SK-N-SH (cell line): ENCODE results near the gene PHTF1. TPM values are rescaled to one million over a fixed set of nuclear protein-coding genes. Genes with fewer than 3 reads are reported as not detected.

Experiments used
- CTCF ChIA-PET: fragments of 300-600, 350-600 bp; formaldehyde crosslinking; extraction: SDS; loops from one replicate; lab custom pipeline; 2021; lab: Yijun Ruan, JAX
- POLR2A ChIA-PET: fragments of 350-600 bp; sonication (Branson Sonifier 250); formaldehyde crosslinking; extraction: SDS; loops from one replicate; lab custom pipeline; 2020; ENCODE audit warnings: antibody characterized with exemption, inconsistent platforms; lab: Yijun Ruan, JAX
- DNase-seq: peaks from one replicate; pipeline ENCODE4 v3.0.0; 2012
- H2AFZ ChIP-seq: fragments of 200-600 bp; sonication (generic); 2 replicates; pipeline ENCODE4 v1.8.1; 2016; ENCODE audit warnings: antibody characterized with exemption, mild to moderate bottlenecking, low read depth
- H3F3A ChIP-seq: fragments of 200-600 bp; sonication (generic); replicated peaks from 2 replicates; pipeline ENCODE3; 2016; ENCODE audit warnings: antibody characterized with exemption, mild to moderate bottlenecking; ENCODE audit not compliant: insufficient read depth
- H3K27ac ChIP-seq, 2 experiments: fragments of 200-500 bp in 1 of 2; fragments of 200-600 bp in 1 of 2; sonication (Bioruptor generic) in 1 of 2; sonication (generic), shearing (Covaris generic) in 1 of 2; 2 replicates each; pipeline versions ENCODE4 v1.5.1 to v1.6.1; 2014 to 2016; ENCODE audit warnings: low read depth in 2 of 2, inconsistent platforms in 1 of 2, low read length in 1 of 2, mild to moderate bottlenecking in 1 of 2, mixed read lengths in 1 of 2
- H3K27me3 ChIP-seq: fragments of 200-600 bp; sonication (generic), shearing (Covaris generic); 2 replicates; pipeline ENCODE4 v1.6.1; 2016; ENCODE audit warnings: mixed run types; ENCODE audit not compliant: insufficient read depth
- H3K36me3 ChIP-seq, 2 experiments: fragments of 200-500 bp in 1 of 2; fragments of 200-600 bp in 1 of 2; sonication (Bioruptor generic) in 1 of 2; sonication (generic) in 1 of 2; replicated peaks in 1 of 2; 2 replicates each; pipeline versions ENCODE3 to v1.5.1; 2014 to 2016; ENCODE audit warnings: low read length in 1 of 2, mild to moderate bottlenecking in 1 of 2; ENCODE audit not compliant: insufficient read depth in 2 of 2, control insufficient read depth in 1 of 2
- H3K4me1 ChIP-seq, 2 experiments: fragments of 200-500 bp in 1 of 2; fragments of 200-600 bp in 1 of 2; sonication (Bioruptor generic) in 1 of 2; sonication (generic), shearing (Covaris generic) in 1 of 2; 2 replicates each; pipeline versions ENCODE4 v1.5.1 to v1.6.1; 2014 to 2016; ENCODE audit warnings: low read depth in 1 of 2, low read length in 1 of 2, mixed run types in 1 of 2; ENCODE audit not compliant: insufficient read depth in 2 of 2, control insufficient read depth in 1 of 2
- H3K4me2 ChIP-seq: fragments of 200-600 bp; sonication (generic), shearing (Covaris generic); 2 replicates; pipeline ENCODE4 v1.6.1; 2017; ENCODE audit warnings: mixed run types
- H3K4me3 ChIP-seq, 2 experiments: fragments of 200-500 bp in 1 of 2; fragments of 200-600 bp in 1 of 2; sonication (Bioruptor generic) in 1 of 2; sonication (generic), shearing (Covaris generic) in 1 of 2; 2 replicates each; pipeline versions ENCODE4 v1.5.1 to v1.8.1; 2014 to 2016; ENCODE audit warnings: low read depth in 2 of 2, inconsistent platforms in 1 of 2, low read length in 1 of 2, mild to moderate bottlenecking in 1 of 2, mixed read lengths in 1 of 2, moderate library complexity in 1 of 2
- H3K79me2 ChIP-seq: fragments of 200-600 bp; sonication (generic); 2 replicates; pipeline ENCODE4 v1.8.1; 2017; ENCODE audit warnings: mild to moderate bottlenecking; ENCODE audit not compliant: insufficient read depth
- H3K9ac ChIP-seq: fragments of 200-600 bp; sonication (generic); 2 replicates; pipeline ENCODE4 v1.6.1; 2017; ENCODE audit warnings: mixed run types
- H3K9me2 ChIP-seq: fragments of 200-600 bp; sonication (generic); 2 replicates; pipeline ENCODE4 v1.6.1; 2017; ENCODE audit warnings: mixed run types
- H3K9me3 ChIP-seq: fragments of 200-600 bp; sonication (generic); 2 replicates; pipeline ENCODE4 v1.6.1; 2017; ENCODE audit warnings: mixed run types, mild to moderate bottlenecking, moderate library complexity
- H4K20me1 ChIP-seq: fragments of 200-600 bp; sonication (generic); 2 replicates; pipeline ENCODE4 v1.6.1; 2017; ENCODE audit warnings: mild to moderate bottlenecking, mixed run types; ENCODE audit not compliant: insufficient read depth
- FOSL2 ChIP-seq: IDR thresholded peaks from 2 replicates; pipeline ENCODE4 v1.4.0; 2012; ENCODE audit warnings: low read depth, mild to moderate bottlenecking, moderate library complexity, borderline replicate concordance
- GABPA ChIP-seq: IDR thresholded peaks from 2 replicates; pipeline ENCODE4 v1.4.0; 2012; ENCODE audit warnings: low read depth, mild to moderate bottlenecking
- GATA2 ChIP-seq: sonication (generic); formaldehyde crosslinking; IDR thresholded peaks from 2 replicates; pipeline ENCODE4 v1.5.0; 2020; ENCODE audit warnings: mild to moderate bottlenecking, missing genetic modification reagents
- MEF2A ChIP-seq: IDR thresholded peaks from 2 replicates; pipeline ENCODE4 v1.4.0; 2012; ENCODE audit warnings: low read depth, borderline replicate concordance
- MXI1 ChIP-seq: IDR thresholded peaks from 2 replicates; pipeline ENCODE4 v1.6.1; 2012; ENCODE audit warnings: mild to moderate bottlenecking, low read depth, low read length, improper control_type of control experiment
- NRF1 ChIP-seq: IDR thresholded peaks from 2 replicates; pipeline ENCODE4 v1.6.1; 2012; ENCODE audit warnings: low read depth, mild to moderate bottlenecking, low read length
- POLR2AphosphoS5 ChIP-seq: IDR thresholded peaks from 2 replicates; pipeline ENCODE4 v1.6.1; 2012; ENCODE audit warnings: low read depth, low read length
- RAD21 ChIP-seq: IDR thresholded peaks from 2 replicates; pipeline ENCODE4 v1.6.1; 2012; ENCODE audit warnings: mild to moderate bottlenecking, low read length
- RCOR1 ChIP-seq: fragments of 150-350 bp; IDR thresholded peaks from 2 replicates; pipeline ENCODE4 v1.6.1; 2017; ENCODE audit warnings: antibody characterized with exemption, low read length
- RFX5 ChIP-seq: IDR thresholded peaks from 2 replicates; pipeline ENCODE4 v1.6.1; 2012; ENCODE audit warnings: mild to moderate bottlenecking, improper control_type of control experiment, low read length
- SMC3 ChIP-seq: IDR thresholded peaks from 2 replicates; pipeline ENCODE4 v1.6.1; 2012; ENCODE audit warnings: low read depth, low read length, improper control_type of control experiment
- TAF1 ChIP-seq: IDR thresholded peaks from 2 replicates; pipeline ENCODE4 v1.6.1; 2012; ENCODE audit warnings: low read depth, mild to moderate bottlenecking, low read length, moderate library complexity, borderline replicate concordance
- TCF12 ChIP-seq: IDR thresholded peaks from 2 replicates; pipeline ENCODE4 v1.4.0; 2012
- TEAD4 ChIP-seq: IDR thresholded peaks from 2 replicates; pipeline ENCODE4 v1.4.0; 2012; ENCODE audit warnings: mild to moderate bottlenecking, borderline replicate concordance; ENCODE audit not compliant: insufficient read depth
- YY1 ChIP-seq: IDR thresholded peaks from 2 replicates; pipeline ENCODE4 v1.4.0; 2012; ENCODE audit warnings: low read depth, mild to moderate bottlenecking
- WGBS: methylation state at CpG from one replicate; pipeline ENCODE4 v1.1.6; 2017; ENCODE audit warnings: low lambda C conversion rate; 5-methylcytosine and 5-hydroxymethylcytosine counted together
- polyA plus RNA-seq, 3 experiments: library from polyadenylated mRNA; depleted of rRNA; stranded (reverse); fragments of >200 nt; gene quantifications; 2 replicates each; pipeline ENCODE4 v1.2.3, GENCODE V29; 2012
- TF ChIP-seq, protein P1 (sequence below): IDR thresholded peaks from 2 replicates; pipeline ENCODE4; 2012
- TF ChIP-seq, protein P2 (sequence below): fragments of 150-350 bp; IDR thresholded peaks from 2 replicates; pipeline ENCODE4 v1.6.1; 2016; ENCODE audit warnings: mild to moderate bottlenecking, low read depth, low read length
- TF ChIP-seq, protein P3 (sequence below): fragments of 200-600 bp; sonication (generic); IDR thresholded peaks from 2 replicates; pipeline ENCODE4 v1.6.1; 2017; ENCODE audit warnings: antibody characterized with exemption, mild to moderate bottlenecking, moderate library complexity
- TF ChIP-seq, protein P4 (sequence below): IDR thresholded peaks from 2 replicates; pipeline ENCODE4 v1.6.1; 2012; ENCODE audit warnings: mild to moderate bottlenecking, low read depth, low read length, moderate library complexity
- TF ChIP-seq, protein P5 (sequence below): IDR thresholded peaks from 2 replicates; pipeline ENCODE4 v1.4.0; 2012; ENCODE audit warnings: low read depth

Gene PHTF1
- polyA plus RNA-seq, 1 of the 3 experiments (the other 2 are of a cell fraction) = 10.8 TPM

DNA sequence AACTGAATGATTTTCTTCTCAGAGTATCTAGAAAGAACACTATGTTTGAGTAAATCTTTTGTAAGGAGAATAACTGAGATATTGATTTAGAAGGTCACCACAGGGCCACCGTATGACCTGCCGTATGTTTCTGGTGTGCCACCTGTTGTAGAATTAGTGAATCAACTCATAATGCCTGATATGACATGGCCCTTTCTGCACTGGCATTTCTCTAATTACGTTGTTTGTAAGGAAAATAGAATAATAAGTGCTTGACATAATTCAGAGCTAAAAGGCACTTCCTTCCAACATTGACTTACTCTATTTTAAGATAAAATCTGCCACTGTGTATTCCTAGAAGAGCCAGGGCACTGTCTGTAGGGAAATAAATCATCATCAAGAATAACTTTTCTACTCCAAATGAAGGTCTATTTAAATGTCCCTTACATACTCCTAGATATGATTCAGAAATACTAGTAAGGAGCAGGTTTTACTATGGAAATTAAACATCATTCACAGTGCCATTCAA, 101.7 kb downstream of the PHTF1 start:
- H3K4me2 ChIP-seq = no peak overlapping the region
- H3K4me3 ChIP-seq = no peak overlapping the region
- no peak for DNase-seq
- 68% methylated on average over 3 of the region's 3 CpGs for WGBS
- CTCF ChIA-PET = interaction anchor here (1.3 to 1.8 kb wide), 2 partner anchors 19 to 522 kb away, joined by 3 read pairs; no protein-coding TSS in a partner anchor
- POLR2A ChIA-PET = no interaction called here
- no peaks in the 10 kb centered on the region for H3K79me2 ChIP-seq
- H3F3A ChIP-seq = peaks cover 6% of the 10 kb centered on the region
- no peaks in the 10 kb centered on the region for H4K20me1 ChIP-seq
- no peak for TF ChIP-seq RAD21
- TF ChIP-seq RFX5 = no peak
- no peak for TF ChIP-seq TAF1
- TF ChIP-seq, protein P1, sequence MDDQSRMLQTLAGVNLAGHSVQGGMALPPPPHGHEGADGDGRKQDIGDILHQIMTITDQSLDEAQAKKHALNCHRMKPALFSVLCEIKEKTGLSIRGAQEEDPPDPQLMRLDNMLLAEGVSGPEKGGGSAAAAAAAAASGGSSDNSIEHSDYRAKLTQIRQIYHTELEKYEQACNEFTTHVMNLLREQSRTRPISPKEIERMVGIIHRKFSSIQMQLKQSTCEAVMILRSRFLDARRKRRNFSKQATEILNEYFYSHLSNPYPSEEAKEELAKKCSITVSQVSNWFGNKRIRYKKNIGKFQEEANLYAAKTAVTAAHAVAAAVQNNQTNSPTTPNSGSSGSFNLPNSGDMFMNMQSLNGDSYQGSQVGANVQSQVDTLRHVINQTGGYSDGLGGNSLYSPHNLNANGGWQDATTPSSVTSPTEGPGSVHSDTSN = peak; percentile 35; the same call in 1 of the 2 replicates
- no peak for TF ChIP-seq SMC3
- TF ChIP-seq, protein P2, sequence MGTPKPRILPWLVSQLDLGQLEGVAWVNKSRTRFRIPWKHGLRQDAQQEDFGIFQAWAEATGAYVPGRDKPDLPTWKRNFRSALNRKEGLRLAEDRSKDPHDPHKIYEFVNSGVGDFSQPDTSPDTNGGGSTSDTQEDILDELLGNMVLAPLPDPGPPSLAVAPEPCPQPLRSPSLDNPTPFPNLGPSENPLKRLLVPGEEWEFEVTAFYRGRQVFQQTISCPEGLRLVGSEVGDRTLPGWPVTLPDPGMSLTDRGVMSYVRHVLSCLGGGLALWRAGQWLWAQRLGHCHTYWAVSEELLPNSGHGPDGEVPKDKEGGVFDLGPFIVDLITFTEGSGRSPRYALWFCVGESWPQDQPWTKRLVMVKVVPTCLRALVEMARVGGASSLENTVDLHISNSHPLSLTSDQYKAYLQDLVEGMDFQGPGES = no peak
- TF ChIP-seq RCOR1 = no peak
- no peak for TF ChIP-seq MXI1
- TF ChIP-seq TCF12 = 0 out of 2 replicates have a peak, but pooled peaks have one; percentile 5
- H3K36me3 ChIP-seq = peaks cover 16 to 42% of the 10 kb centered on the region in 2 experiments
- no peak overlapping the region for H2AFZ ChIP-seq
- H3K9ac ChIP-seq = no peak overlapping the region
- no peaks in the 10 kb centered on the region for H3K9me3 ChIP-seq
- H3K4me1 ChIP-seq = peaks cover 0 to 16% of the 10 kb centered on the region in 2 experiments; a peak in 2 of 4 replicates
- H3K9me2 ChIP-seq = no peaks in the 10 kb centered on the region
- no peaks in the 10 kb centered on the region for H3K27me3 ChIP-seq
- peak overlapping the region; percentile 18 to 64; a peak in 3 of 4 replicates for H3K27ac ChIP-seq

DNA sequence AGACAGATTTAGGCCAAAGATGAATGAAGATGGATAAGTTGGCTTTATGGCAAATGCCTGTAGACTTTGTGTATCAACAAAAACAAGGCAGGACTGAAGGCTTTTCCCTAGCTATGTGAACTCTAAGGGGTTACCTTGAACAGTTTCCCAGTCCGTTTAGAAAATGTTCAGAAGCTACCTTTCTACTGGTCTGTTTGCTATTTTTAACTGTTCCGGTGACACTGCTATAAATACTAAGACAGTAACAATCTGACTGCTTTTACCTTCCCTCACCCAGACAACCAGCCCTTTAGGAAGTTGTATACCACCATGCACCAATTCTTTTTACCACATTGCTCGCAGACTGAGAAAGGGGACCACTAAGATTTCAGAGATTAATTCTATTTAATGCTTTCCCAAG, 102.2 kb downstream of the PHTF1 start:
- DNase-seq = no peak
- ChIA-PET POLR2A (no interaction called here), CTCF (interaction anchor here (1.3 to 1.8 kb wide), 2 partner anchors 19 to 522 kb away, joined by 3 read pairs; no protein-coding TSS in a partner anchor)
- Histone ChIP-seq H3K9ac (no peak overlapping the region), H3K36me3 (peaks cover 16 to 47% of the 10 kb centered on the region in 2 experiments), H3K9me2 (no peaks in the 10 kb centered on the region), H3K4me2 (no peak overlapping the region), H3K27me3 (no peaks in the 10 kb centered on the region), H4K20me1 (no peaks in the 10 kb centered on the region), H3F3A (peaks cover 5% of the 10 kb centered on the region), H3K4me3 (no peak overlapping the region), H2AFZ (no peak overlapping the region), H3K4me1 (peaks cover 0 to 16% of the 10 kb centered on the region in 2 experiments; a peak in 2 of 4 replicates), H3K27ac (peak overlapping the region; percentile 0 to 44; a peak in 3 of 4 replicates), H3K9me3 (no peaks in the 10 kb centered on the region), H3K79me2 (no peaks in the 10 kb centered on the region)
- WGBS = 91% methylated on average over 3 of the region's 3 CpGs
- TF ChIP-seq, protein P3, sequence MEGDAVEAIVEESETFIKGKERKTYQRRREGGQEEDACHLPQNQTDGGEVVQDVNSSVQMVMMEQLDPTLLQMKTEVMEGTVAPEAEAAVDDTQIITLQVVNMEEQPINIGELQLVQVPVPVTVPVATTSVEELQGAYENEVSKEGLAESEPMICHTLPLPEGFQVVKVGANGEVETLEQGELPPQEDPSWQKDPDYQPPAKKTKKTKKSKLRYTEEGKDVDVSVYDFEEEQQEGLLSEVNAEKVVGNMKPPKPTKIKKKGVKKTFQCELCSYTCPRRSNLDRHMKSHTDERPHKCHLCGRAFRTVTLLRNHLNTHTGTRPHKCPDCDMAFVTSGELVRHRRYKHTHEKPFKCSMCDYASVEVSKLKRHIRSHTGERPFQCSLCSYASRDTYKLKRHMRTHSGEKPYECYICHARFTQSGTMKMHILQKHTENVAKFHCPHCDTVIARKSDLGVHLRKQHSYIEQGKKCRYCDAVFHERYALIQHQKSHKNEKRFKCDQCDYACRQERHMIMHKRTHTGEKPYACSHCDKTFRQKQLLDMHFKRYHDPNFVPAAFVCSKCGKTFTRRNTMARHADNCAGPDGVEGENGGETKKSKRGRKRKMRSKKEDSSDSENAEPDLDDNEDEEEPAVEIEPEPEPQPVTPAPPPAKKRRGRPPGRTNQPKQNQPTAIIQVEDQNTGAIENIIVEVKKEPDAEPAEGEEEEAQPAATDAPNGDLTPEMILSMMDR = no peak
- TF ChIP-seq, protein P4, sequence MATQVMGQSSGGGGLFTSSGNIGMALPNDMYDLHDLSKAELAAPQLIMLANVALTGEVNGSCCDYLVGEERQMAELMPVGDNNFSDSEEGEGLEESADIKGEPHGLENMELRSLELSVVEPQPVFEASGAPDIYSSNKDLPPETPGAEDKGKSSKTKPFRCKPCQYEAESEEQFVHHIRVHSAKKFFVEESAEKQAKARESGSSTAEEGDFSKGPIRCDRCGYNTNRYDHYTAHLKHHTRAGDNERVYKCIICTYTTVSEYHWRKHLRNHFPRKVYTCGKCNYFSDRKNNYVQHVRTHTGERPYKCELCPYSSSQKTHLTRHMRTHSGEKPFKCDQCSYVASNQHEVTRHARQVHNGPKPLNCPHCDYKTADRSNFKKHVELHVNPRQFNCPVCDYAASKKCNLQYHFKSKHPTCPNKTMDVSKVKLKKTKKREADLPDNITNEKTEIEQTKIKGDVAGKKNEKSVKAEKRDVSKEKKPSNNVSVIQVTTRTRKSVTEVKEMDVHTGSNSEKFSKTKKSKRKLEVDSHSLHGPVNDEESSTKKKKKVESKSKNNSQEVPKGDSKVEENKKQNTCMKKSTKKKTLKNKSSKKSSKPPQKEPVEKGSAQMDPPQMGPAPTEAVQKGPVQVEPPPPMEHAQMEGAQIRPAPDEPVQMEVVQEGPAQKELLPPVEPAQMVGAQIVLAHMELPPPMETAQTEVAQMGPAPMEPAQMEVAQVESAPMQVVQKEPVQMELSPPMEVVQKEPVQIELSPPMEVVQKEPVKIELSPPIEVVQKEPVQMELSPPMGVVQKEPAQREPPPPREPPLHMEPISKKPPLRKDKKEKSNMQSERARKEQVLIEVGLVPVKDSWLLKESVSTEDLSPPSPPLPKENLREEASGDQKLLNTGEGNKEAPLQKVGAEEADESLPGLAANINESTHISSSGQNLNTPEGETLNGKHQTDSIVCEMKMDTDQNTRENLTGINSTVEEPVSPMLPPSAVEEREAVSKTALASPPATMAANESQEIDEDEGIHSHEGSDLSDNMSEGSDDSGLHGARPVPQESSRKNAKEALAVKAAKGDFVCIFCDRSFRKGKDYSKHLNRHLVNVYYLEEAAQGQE = no peak
- TF ChIP-seq POLR2AphosphoS5 = no peak
- no peak for TF ChIP-seq GATA2
- TF ChIP-seq, protein P5, sequence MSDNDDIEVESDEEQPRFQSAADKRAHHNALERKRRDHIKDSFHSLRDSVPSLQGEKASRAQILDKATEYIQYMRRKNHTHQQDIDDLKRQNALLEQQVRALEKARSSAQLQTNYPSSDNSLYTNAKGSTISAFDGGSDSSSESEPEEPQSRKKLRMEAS = no peak
- TF ChIP-seq GABPA = no peak
- no peak for TF ChIP-seq RAD21
- TF ChIP-seq YY1 = no peak
- TF ChIP-seq MEF2A = no peak
- TF ChIP-seq TCF12 = no peak
- TF ChIP-seq FOSL2 = no peak
- TF ChIP-seq TEAD4 = no peak
- TF ChIP-seq NRF1 = no peak
